Measurements from ENCODE around the gene CRYGS. TPM values are rescaled to one million over a fixed set of nuclear protein-coding genes. Genes with fewer than 3 reads are reported as not detected.

Gene CRYGS
- total RNA-seq, result 4.0 to 4.5 TPM (median 4.4 TPM) in 3 replicates

DNA sequence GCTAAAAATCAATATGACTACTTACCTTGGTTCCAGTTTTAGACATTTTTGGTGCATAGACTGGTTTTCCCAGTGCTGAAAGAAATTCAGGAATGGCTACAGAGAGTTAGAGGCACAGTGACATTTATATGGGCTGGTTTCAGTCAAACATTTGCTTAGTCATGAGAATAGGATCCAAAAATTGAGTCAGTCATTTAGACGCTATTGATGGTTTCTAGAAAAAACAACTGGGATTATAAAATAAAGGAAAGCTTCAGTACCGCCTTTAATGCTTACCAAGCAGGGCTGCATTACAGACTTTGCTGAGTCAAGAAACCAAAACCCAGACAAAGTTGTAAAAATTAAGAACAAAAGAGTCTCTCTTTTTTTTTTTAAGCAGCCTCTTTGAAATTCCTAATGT lies at the start of gene CRYGS:
TSS of gene CRYGS (minus strand) at position 100 of the 400 bp plus-strand sequence. CDS start at position 46, 54 bp downstream.
- DNase-seq (ENCODE audit: low spot score in 2 of 2, unreplicated experiment in 2 of 2), result no peak
- H3K36me3 Mint-ChIP-seq, result peaks cover 6% of the 10 kb centered on the region
- no peak within 1 kb of the TSS for H3K4me3 Mint-ChIP-seq
- TF ChIP-seq, protein P1, sequence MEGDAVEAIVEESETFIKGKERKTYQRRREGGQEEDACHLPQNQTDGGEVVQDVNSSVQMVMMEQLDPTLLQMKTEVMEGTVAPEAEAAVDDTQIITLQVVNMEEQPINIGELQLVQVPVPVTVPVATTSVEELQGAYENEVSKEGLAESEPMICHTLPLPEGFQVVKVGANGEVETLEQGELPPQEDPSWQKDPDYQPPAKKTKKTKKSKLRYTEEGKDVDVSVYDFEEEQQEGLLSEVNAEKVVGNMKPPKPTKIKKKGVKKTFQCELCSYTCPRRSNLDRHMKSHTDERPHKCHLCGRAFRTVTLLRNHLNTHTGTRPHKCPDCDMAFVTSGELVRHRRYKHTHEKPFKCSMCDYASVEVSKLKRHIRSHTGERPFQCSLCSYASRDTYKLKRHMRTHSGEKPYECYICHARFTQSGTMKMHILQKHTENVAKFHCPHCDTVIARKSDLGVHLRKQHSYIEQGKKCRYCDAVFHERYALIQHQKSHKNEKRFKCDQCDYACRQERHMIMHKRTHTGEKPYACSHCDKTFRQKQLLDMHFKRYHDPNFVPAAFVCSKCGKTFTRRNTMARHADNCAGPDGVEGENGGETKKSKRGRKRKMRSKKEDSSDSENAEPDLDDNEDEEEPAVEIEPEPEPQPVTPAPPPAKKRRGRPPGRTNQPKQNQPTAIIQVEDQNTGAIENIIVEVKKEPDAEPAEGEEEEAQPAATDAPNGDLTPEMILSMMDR (IDR thresholded peaks at IDR 0.05; ENCODE audit: unreplicated experiment), result no peak
- H3K27me3 Mint-ChIP-seq (ENCODE audit: low read depth), result no peaks in the 10 kb centered on the region
- H3K9me3 Mint-ChIP-seq, result no peaks in the 10 kb centered on the region
- H3K4me1 Mint-ChIP-seq, result peaks cover 9% of the 10 kb centered on the region
- H3K27ac Mint-ChIP-seq, result no peak within 1 kb of the TSS

DNA sequence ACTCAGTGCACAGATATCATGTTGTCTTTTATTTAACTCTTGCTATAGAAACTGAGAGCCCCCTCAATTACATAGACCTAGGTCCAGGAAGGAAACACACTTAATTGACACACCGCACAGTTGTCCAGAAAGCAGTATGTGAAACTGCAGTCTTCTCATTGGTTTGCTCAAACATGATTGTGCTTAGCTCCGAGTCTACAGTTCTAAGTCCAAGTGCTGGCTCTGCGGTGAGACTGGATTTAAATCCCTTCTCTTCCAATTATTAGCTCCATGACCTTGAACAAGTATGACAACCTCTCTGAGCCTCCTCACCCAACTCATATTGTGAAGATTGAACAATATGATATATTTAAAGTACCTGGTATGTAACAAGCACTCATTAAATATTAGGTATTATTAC lies 49.7 kb upstream of the CRYGS start:
- no peak for DNase-seq (ENCODE audit: low spot score in 2 of 2, unreplicated experiment in 2 of 2)
- no peaks in the 10 kb centered on the region for H3K9me3 Mint-ChIP-seq
- no peak overlapping the region for H3K27ac Mint-ChIP-seq
- H3K4me1 Mint-ChIP-seq, result peaks cover 8% of the 10 kb centered on the region
- TF ChIP-seq, protein P1 (IDR thresholded peaks at IDR 0.05; ENCODE audit: unreplicated experiment), result no peak
- no peaks in the 10 kb centered on the region for H3K27me3 Mint-ChIP-seq (ENCODE audit: low read depth)
- no peak overlapping the region for H3K4me3 Mint-ChIP-seq
- no peaks in the 10 kb centered on the region for H3K36me3 Mint-ChIP-seq

DNA sequence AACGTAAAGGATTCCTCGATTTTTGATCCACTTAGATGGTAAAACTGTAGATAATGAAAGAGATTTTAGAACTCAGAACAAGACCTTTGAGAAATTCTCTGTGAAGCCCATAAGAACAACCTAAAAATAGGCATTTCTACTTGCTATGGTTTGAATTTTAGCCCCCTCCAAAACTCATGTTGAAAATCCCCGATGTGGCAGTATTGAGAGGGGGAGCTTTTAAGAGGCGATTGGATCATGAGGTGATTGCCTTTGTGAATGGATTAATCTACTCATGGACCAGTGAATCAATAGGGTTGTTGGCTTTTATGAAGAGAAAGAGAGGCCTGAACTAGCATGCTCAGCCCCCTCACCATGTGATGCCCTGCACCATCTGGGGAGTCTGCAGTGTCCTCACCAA lies 48.5 kb upstream of the CRYGS start:
- TF ChIP-seq, protein P1 (IDR thresholded peaks at IDR 0.05; ENCODE audit: unreplicated experiment), result no peak
- H3K27ac Mint-ChIP-seq, result no peak overlapping the region
- no peaks in the 10 kb centered on the region for H3K27me3 Mint-ChIP-seq (ENCODE audit: low read depth)
- no peaks in the 10 kb centered on the region for H3K9me3 Mint-ChIP-seq
- no peaks in the 10 kb centered on the region for H3K36me3 Mint-ChIP-seq
- H3K4me1 Mint-ChIP-seq, result peaks cover 5% of the 10 kb centered on the region
- no peak overlapping the region for H3K4me3 Mint-ChIP-seq
- DNase-seq (ENCODE audit: low spot score in 2 of 2, unreplicated experiment in 2 of 2), result no peak

DNA sequence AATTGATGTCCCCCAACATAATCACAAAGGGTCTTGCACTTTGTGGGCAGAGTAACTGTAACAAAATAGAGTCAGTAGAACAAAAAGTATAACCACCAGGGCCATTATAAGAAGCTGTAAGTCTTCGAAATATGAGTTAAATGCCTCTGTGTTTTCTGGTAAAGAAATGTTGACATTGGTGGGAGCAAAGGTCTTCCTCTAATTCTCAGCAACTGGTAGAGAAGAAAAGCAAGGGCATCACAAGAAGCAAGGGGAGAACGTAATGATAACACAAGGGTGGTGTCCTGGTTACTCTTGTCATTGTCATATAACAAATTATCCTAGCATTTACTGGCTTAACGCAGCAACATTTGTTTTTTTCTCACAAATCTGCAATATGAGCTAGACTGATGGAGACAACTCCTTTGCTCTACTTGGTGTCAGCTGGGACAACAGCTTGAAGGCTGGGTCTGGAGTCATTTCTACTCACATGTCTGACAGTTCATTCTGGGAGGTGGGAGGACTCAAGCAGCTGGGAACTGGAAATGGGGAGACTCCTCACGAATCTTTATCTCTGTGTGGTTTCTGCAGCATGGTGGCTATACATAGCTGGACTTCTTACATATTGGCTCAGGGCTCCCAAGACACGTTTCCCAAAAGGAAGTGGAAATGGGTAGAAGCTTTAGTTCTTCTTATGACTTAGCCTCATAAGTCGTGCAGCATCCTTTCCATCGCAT lies 46.6 kb upstream of the CRYGS start:
- no peaks in the 10 kb centered on the region for H3K9me3 Mint-ChIP-seq
- no peaks in the 10 kb centered on the region for H3K27me3 Mint-ChIP-seq (ENCODE audit: low read depth)
- TF ChIP-seq, protein P1 (IDR thresholded peaks at IDR 0.05; ENCODE audit: unreplicated experiment), result no peak
- no peak overlapping the region for H3K4me3 Mint-ChIP-seq
- no peaks in the 10 kb centered on the region for H3K4me1 Mint-ChIP-seq
- peaks cover 3% of the 10 kb centered on the region for H3K36me3 Mint-ChIP-seq
- H3K27ac Mint-ChIP-seq, result no peak overlapping the region
- no peak for DNase-seq (ENCODE audit: low spot score in 2 of 2, unreplicated experiment in 2 of 2)

DNA sequence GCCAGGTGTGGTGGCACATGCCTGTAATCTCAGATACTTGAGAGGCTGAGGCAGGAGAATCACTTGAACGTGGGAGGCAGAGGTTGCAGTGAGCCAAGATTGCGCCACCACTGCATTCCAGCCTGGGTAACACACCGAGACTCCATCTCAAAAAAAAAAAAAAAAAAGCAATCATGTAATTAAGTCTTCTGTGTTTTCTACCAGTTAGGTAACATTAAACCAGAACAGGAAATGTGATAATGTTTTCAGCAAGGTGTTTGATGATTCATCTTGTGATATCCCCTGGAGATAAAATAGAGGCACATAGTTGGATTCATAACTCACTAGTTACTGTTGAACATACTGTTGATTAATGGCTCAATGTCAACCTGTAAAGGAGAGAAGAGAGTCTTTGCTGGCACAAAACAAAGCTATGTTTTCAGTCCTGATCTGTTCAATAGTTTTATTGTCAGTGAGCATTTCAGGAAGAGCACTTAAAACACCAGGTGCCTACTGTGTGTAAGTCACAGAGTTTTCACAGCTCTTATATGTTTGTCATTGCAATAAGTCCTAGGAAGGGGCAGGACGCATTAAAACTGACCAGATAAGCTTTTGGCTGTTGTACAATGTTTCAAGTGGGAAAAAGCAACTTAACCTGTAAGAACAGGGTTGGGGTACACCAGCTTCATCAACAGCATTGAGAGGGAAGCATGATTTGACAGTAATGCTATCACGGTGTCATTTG lies 45.8 kb upstream of the CRYGS start:
- no peak overlapping the region for H3K27ac Mint-ChIP-seq
- DNase-seq (ENCODE audit: low spot score in 2 of 2, unreplicated experiment in 2 of 2), result no peak
- peaks cover 6% of the 10 kb centered on the region for H3K36me3 Mint-ChIP-seq
- TF ChIP-seq, protein P1 (IDR thresholded peaks at IDR 0.05; ENCODE audit: unreplicated experiment), result no peak
- H3K4me1 Mint-ChIP-seq, result no peaks in the 10 kb centered on the region
- H3K27me3 Mint-ChIP-seq (ENCODE audit: low read depth), result no peaks in the 10 kb centered on the region
- no peak overlapping the region for H3K4me3 Mint-ChIP-seq
- no peaks in the 10 kb centered on the region for H3K9me3 Mint-ChIP-seq
